Gastroesophageal sphincter (tissue), 4 donors: Measurements from ENCODE around the gene NOL6. TPM values are rescaled to one million over a fixed set of nuclear protein-coding genes. Genes with fewer than 3 reads are reported as not detected.
"Not testable (repeated sequence)": the region's sequence is repeated elsewhere in the genome, so short reads cannot be mapped to it uniquely, and the experiment has no call there.

Experiments used
- ATAC-seq: fragments of 150-250 bp; one replicate; pipeline ENCODE4 v1.9.1; 2016; ENCODE audit warnings: mild to moderate bottlenecking, moderate library complexity
- H3K27ac ChIP-seq, 4 donors: fragments of 200-600 bp; sonication (generic) in 3 of 4; 1 replicate in 3 of 4; 2 replicates in 1 of 4; pipeline ENCODE4 v1.5.1; 2016 to 2019
- H3K27me3 ChIP-seq: fragments of 200-600 bp; sonication (generic); one replicate; pipeline ENCODE4 v1.5.1; 2019
- H3K36me3 ChIP-seq, 2 donors: fragments of 200-600 bp; sonication (generic); one replicate each; pipeline ENCODE4 v1.5.1; 2019; ENCODE audit warnings: control low read depth in 1 of 2
- H3K4me1 ChIP-seq, 3 donors: fragments of 200-600 bp; sonication (generic); 1 replicate in 2 of 3; 2 replicates in 1 of 3; pipeline ENCODE4 v1.5.1; 2016 to 2019; ENCODE audit warnings: control low read depth in 2 of 3
- H3K4me3 ChIP-seq, 2 donors: fragments of 200-600 bp; sonication (generic); one replicate each; pipeline ENCODE4 v1.5.1; 2019; ENCODE audit warnings: mild to moderate bottlenecking in 1 of 2, moderate library complexity in 1 of 2
- H3K9me3 ChIP-seq, 3 donors: fragments of 200-600 bp; sonication (generic); one replicate each; pipeline ENCODE4 v1.5.1; 2017 to 2019; ENCODE audit warnings: control low read depth in 2 of 3
- CTCF ChIP-seq, 4 experiments: fragments of 200-600 bp in 2 of 4; fragments of 450-650 bp in 2 of 4; sonication (generic) in 1 of 4; IDR thresholded peaks; one replicate each; pipeline ENCODE4 v1.5.1; 2017 to 2019; ENCODE audit warnings: antibody characterized with exemption in 4 of 4, mild to moderate bottlenecking in 2 of 4, moderate library complexity in 2 of 4
- EP300 ChIP-seq: sonication (generic); formaldehyde crosslinking; IDR thresholded peaks from one replicate; pipeline ENCODE4 v1.6.1; 2017; ENCODE audit warnings: antibody characterized with exemption, mild to moderate bottlenecking
- POLR2A ChIP-seq, 2 donors: fragments of 450-650 bp; IDR thresholded peaks; one replicate each; pipeline ENCODE4 v1.6.1; 2017; ENCODE audit warnings: antibody characterized with exemption in 2 of 2, mild to moderate bottlenecking in 2 of 2, moderate library complexity in 1 of 2
- POLR2AphosphoS5 ChIP-seq: sonication (generic); formaldehyde crosslinking; IDR thresholded peaks from one replicate; pipeline ENCODE4 v1.6.1; 2017; ENCODE audit warnings: antibody characterized with exemption
- WGBS, 2 donors: methylation state at CpG; one replicate each; pipeline ENCODE4 v1.1.5; 2018; ENCODE audit warnings: low coverage in 1 of 2; 5-methylcytosine and 5-hydroxymethylcytosine counted together
- total RNA-seq, 4 donors: library from RNA; depleted of rRNA; stranded (reverse); fragments of >200 nt; gene quantifications; one replicate each; pipeline ENCODE4 v1.1.0, GENCODE V29; 2016

NOL6 gene
- total RNA-seq, 4 donors from 2014 or later: 9.0 to 21.4 (median 16.1) TPM

- WGBS, 2 donors: 14% methylated on average over 14 to 18 of the region's 32 CpGs
- no peaks in the 10 kb centered on the region for H3K9me3 ChIP-seq
- ATAC-seq: peak; percentile 85
- H3K27ac ChIP-seq: peak overlapping the region; percentile 60 to 90 (median 87)
- H3K36me3 ChIP-seq: no peaks in the 10 kb centered on the region
- TF ChIP-seq POLR2A (IDR thresholded peaks at IDR 0.05) (peak in 1 of 2 donors; percentile 29), CTCF (IDR thresholded peaks at IDR 0.05) (no peak), POLR2AphosphoS5 (peak; percentile 8)
- H3K4me1 ChIP-seq: no peaks in the 10 kb centered on the region
- peak overlapping the region; percentile 65 to 72 for H3K4me3 ChIP-seq
- no peaks in the 10 kb centered on the region for H3K27me3 ChIP-seq
These were observed 36.8 kb upstream of the NOL6 start for GRCh38 chr9:33510262-33511183.

- Histone ChIP-seq H3K36me3 (peaks cover 0 to 6% of the 10 kb centered on the region in 2 donors), H3K4me3 (no peak overlapping the region), H3K4me1 (no peaks in the 10 kb centered on the region), H3K27ac (no peak overlapping the region), H3K27me3 (no peaks in the 10 kb centered on the region), H3K9me3 (no peaks in the 10 kb centered on the region)
- no peak for TF ChIP-seq POLR2AphosphoS5
- no peak for TF ChIP-seq CTCF (IDR thresholded peaks at IDR 0.05)
- no peak for TF ChIP-seq EP300
- TF ChIP-seq POLR2A (IDR thresholded peaks at IDR 0.05): no peak
- no peak for ATAC-seq
- WGBS, 2 donors: 67 to 82% methylated on average over 3 to 7 of the region's 7 CpGs
These were observed 33.1 kb upstream of the NOL6 start for GRCh38 chr9:33506626-33507370.

- ATAC-seq: no peak
- 83 to 100% methylated on average over 1 of the region's 1 CpG for WGBS, 2 donors
- Histone ChIP-seq H3K9me3 (no peaks in the 10 kb centered on the region), H3K4me3 (no peak overlapping the region), H3K27ac (no peak overlapping the region), H3K27me3 (no peaks in the 10 kb centered on the region), H3K4me1 (no peaks in the 10 kb centered on the region), H3K36me3 (peaks cover 0 to 6% of the 10 kb centered on the region in 2 donors)
- no peak for TF ChIP-seq CTCF (IDR thresholded peaks at IDR 0.05)
- no peak for TF ChIP-seq EP300
- TF ChIP-seq POLR2AphosphoS5: no peak
- TF ChIP-seq POLR2A (IDR thresholded peaks at IDR 0.05): no peak
These were observed 24.7 kb upstream of the NOL6 start for GRCh38 chr9:33498387-33498786.

GRCh38 chr9:33493819-33494218 is 20.1 kb upstream of the NOL6 start:
- 53 to 54% methylated on average over 2 of the region's 2 CpGs for whole genome bisulfite sequencing, 2 donors
- ATAC-seq, H3K4me3 ChIP-seq: not testable (repeated sequence)

GRCh38 chr9:33489066-33489465 is 15.3 kb upstream of the NOL6 start:
- H3K4me1 ChIP-seq: no peaks in the 10 kb centered on the region
- no peaks in the 10 kb centered on the region for H3K27me3 ChIP-seq
- no peaks in the 10 kb centered on the region for H3K36me3 ChIP-seq
- ATAC-seq: no peak
- H3K9me3 ChIP-seq: no peaks in the 10 kb centered on the region
- WGBS, 2 donors: 75 to 95% methylated on average over 2 of the region's 2 CpGs
- H3K27ac ChIP-seq: no peak overlapping the region
- H3K4me3 ChIP-seq: no peak overlapping the region
- TF ChIP-seq CTCF (IDR thresholded peaks at IDR 0.05) (no peak), POLR2AphosphoS5 (no peak), EP300 (no peak), POLR2A (IDR thresholded peaks at IDR 0.05) (no peak)

More at GRCh38 chr9:33493819-33494218, 20.1 kb upstream of the NOL6 start:
- not testable (repeated sequence) for H3K36me3 ChIP-seq, H3K9me3 ChIP-seq, H3K27me3 ChIP-seq, H3K27ac ChIP-seq, H3K4me1 ChIP-seq

GRCh38 chr9:33485312-33485711 is 11.6 kb upstream of the NOL6 start:
- H3K4me1 ChIP-seq, H3K27ac ChIP-seq, H3K9me3 ChIP-seq, H3K4me3 ChIP-seq, H3K36me3 ChIP-seq, ATAC-seq, H3K27me3 ChIP-seq: not testable (repeated sequence)
